Measurements from ENCODE around the gene DPP9. TPM values are rescaled to one million over a fixed set of nuclear protein-coding genes. Genes with fewer than 3 reads are reported as not detected.

Gene DPP9
- total RNA-seq, 6 experiments from 2014 or later = 47.3 to 118 (median 54.5) TPM

DNA sequence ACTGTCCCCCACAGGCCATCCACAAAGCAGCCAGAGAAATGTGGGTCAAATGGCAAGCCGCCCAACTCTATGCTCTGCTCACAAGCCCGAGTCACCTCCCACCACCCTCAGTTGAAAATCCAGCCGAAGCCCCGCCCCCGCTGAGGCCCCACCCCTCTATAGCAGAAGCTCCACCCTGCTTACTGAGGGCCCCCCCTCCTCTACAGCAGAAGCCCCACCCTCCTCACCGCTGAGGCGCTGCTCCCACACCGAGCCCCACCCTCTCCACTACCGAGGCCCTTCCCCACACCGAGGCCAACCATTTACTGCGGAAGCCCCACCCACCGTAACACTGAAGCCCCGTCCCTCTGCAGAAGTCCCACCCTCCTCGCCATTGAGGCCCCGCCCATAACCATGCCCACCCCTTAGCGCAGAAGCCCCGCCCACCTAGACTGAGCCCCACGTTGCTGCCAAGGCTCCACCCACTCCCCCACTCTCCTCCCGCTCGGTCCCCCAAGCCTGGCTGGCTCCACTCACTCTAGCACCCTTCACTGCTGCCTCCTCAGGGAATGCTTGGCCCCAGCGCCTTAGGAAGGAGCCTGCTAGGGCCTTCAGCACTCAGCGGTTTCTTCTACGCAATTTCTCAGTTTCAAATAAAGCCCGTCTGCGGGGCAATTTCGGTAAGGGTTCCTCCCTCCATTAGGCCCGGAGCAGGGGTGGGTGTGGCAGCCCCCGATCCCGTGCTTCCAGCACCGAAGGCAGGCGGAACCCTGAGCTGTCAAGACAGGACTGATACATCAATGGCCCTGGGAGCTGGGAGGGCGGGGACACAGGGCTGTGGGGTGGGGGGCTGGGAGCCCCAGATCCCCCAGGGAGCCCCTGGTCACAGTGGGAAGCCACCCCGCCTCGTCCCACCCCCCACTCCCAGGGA, 44.5 kb downstream of the DPP9 start:
- no peaks in the 10 kb centered on the region for H3K27me3 ChIP-seq
- TF ChIP-seq POLR2A (IDR thresholded peaks at IDR 0.05) (no peak), CTCF (IDR thresholded peaks at IDR 0.05) (no peak)
- H3K27ac ChIP-seq = no peak overlapping the region
- DNase-seq = no peak
- WGBS (ENCODE audit: insufficient coverage, low coverage, low lambda C conversion rate, missing lambda C conversion rate) = 78% methylated on average over 13 of the region's 34 CpGs
- intact Hi-C loops (cut with DNase I) = no loop called here
- no peaks in the 10 kb centered on the region for H3K9me3 ChIP-seq
- ATAC-seq = peak in 2 of 4 donors; percentile 24 to 53
- H3K4me3 ChIP-seq = no peak overlapping the region
- no peaks in the 10 kb centered on the region for H3K4me1 ChIP-seq
- peaks cover 0 to 82% (median 24%) of the 10 kb centered on the region in 4 donors for H3K36me3 ChIP-seq

DNA sequence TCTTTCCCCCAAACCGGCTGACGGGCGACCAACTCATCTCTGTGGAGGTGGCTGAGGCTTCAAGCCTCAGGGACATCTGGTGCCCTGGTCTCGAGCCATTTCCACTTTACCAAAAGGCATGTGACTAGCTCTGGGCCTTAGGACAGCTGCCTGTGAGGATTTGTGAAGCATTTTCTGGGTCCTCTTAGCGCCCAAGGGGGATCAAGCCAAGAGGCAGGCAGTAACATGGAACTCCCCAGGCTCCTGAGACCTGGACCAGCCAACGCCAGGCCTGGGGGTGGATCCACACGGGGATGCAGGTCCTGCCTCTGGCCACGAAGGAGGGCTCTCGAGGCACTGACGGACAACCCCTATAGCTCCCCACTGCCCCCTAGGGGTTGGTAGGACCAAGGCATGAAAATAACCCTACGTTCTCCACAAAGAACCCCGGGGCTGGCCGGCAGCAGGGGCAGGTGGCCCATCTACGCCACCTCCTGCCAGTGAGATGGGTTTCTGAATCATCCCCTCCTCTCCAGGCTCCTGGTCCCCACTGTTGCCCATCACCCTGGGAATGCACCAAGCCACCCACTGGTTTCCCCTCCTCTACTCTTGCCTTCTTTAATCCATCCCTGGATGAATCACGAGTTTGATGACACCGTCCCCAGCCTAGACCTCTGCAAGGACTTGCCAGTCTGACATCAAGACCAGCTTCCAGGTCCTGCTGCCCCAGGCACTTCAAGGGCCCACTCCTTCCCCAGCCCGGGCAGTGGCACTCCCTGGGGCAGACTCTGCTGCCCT, 46.5 kb downstream of the DPP9 start:
- peak; percentile 64 to 70 (median 65) for ATAC-seq
- intact Hi-C loops (cut with DNase I) = no loop called here
- whole genome bisulfite sequencing (ENCODE audit: insufficient coverage, low coverage, low lambda C conversion rate, missing lambda C conversion rate) = 96% methylated on average over 4 of the region's 17 CpGs
- Histone ChIP-seq H3K36me3 (peaks cover 0 to 62% (median 12%) of the 10 kb centered on the region in 4 donors), H3K27ac (no peak overlapping the region), H3K9me3 (no peaks in the 10 kb centered on the region), H3K4me3 (no peak overlapping the region), H3K27me3 (no peaks in the 10 kb centered on the region), H3K4me1 (no peaks in the 10 kb centered on the region)
- no peak for DNase-seq
- peak; percentile 45 to 59 (median 53) for TF ChIP-seq CTCF (IDR thresholded peaks at IDR 0.05)
- no peak for TF ChIP-seq POLR2A (IDR thresholded peaks at IDR 0.05)

- peaks cover 0 to 46% (median 7%) of the 10 kb centered on the region in 4 donors for H3K36me3 ChIP-seq
- no peak for ATAC-seq
- H3K9me3 ChIP-seq = no peaks in the 10 kb centered on the region
- no peaks in the 10 kb centered on the region for H3K4me1 ChIP-seq
- H3K4me3 ChIP-seq = no peak overlapping the region
- TF ChIP-seq CTCF (IDR thresholded peaks at IDR 0.05) = no peak
- 85% methylated on average over 4 of the region's 16 CpGs for WGBS (ENCODE audit: insufficient coverage, low coverage, low lambda C conversion rate, missing lambda C conversion rate)
- H3K27me3 ChIP-seq = no peaks in the 10 kb centered on the region
- H3K27ac ChIP-seq = no peak overlapping the region
- intact Hi-C loops (cut with DNase I) = no loop called here
- DNase-seq = no peak
Observed at GRCh38 chr19:4675346-4675745, 48.3 kb downstream of the DPP9 start.

GRCh38 chr19:4673726-4674125, 49.9 kb downstream of the DPP9 start:
- Histone ChIP-seq H3K4me3 (no peak overlapping the region), H3K9me3 (no peaks in the 10 kb centered on the region), H3K27me3 (no peaks in the 10 kb centered on the region), H3K27ac (no peak overlapping the region), H3K4me1 (peaks cover 0 to 7% (median 0%) of the 10 kb centered on the region in 4 donors), H3K36me3 (peaks cover 0 to 33% (median 4%) of the 10 kb centered on the region in 4 donors)
- no peak for ATAC-seq
- TF ChIP-seq CTCF (IDR thresholded peaks at IDR 0.05) = no peak
- no peak for TF ChIP-seq POLR2A (IDR thresholded peaks at IDR 0.05)
- WGBS (ENCODE audit: insufficient coverage, low coverage, low lambda C conversion rate, missing lambda C conversion rate) = no CpG with 5 or more reads among the region's 4 CpGs
- DNase-seq = no peak
- intact Hi-C loops (cut with DNase I) = no loop called here

Data from right lobe of liver (tissue), 6 donors.